Right forelimb (tissue), 1 donor: ENCODE results near the gene ZMYM4.
"Not testable (repeated sequence)": the region's sequence is repeated elsewhere in the genome, so short reads cannot be mapped to it uniquely, and the experiment has no call there.

Source experiments
- DNase-seq: peaks from one replicate; pipeline ENCODE4 v3.0.0-alpha.2; 2018

Gene ZMYM4

DNA sequence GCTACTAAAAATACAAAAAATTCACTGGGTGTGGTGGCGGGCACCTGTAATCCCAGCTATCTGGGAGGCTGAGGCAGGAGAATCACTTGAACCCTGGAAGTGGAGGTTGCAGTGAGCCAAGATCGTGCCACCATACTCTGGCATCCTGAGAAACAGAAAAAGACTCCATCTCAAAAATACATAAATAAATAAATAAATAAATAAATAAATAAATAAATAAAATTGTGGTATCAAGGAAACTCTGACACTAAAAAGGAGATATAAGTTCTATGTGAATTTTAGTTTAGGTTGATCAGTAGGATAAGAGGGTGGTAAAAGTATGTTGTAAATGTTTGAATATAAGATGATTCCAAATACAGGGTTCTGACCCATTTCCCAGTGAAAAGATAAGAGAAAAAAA, 63.1 kb downstream of the ZMYM4 start:
- not testable (repeated sequence) for DNase-seq

DNA sequence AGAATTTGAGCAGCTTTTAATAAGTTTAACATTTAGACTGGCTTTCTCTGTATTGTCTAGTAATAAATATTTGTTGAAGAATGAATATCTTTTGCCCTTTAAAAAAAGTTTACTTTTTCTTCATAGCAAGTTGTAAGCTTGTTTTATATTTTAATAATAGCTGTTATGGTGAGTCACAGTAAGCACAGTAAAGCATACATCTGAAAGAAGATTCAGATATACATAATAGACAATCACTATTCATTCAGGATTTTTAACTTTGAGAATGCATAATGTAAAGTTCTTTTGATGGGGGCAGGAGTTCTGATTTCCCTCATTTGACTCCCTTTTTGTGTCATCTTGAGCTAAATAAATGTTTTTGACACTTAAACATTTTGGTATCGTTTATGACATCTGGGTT, 66.0 kb downstream of the ZMYM4 start:
- no peak for DNase-seq

DNA sequence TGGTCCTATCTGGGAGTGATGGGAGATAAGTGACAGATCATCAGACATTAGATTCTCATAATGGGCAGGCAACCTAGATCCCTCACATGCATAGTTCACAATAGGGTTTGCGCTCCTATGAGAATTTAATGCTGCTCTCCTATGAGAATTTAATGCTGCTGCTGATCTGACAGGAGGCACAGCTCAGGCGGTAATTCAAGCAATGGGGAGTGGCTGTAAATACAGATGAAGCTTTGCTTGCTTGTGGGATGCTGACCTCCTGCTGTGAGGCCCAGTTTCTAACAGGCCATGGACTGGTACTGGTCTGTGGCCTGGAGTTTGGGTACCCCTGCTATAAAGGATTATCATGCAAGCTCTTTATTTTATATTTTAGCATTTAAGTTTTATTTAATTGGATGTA, 72.0 kb downstream of the ZMYM4 start:
- DNase-seq, result no peak

DNA sequence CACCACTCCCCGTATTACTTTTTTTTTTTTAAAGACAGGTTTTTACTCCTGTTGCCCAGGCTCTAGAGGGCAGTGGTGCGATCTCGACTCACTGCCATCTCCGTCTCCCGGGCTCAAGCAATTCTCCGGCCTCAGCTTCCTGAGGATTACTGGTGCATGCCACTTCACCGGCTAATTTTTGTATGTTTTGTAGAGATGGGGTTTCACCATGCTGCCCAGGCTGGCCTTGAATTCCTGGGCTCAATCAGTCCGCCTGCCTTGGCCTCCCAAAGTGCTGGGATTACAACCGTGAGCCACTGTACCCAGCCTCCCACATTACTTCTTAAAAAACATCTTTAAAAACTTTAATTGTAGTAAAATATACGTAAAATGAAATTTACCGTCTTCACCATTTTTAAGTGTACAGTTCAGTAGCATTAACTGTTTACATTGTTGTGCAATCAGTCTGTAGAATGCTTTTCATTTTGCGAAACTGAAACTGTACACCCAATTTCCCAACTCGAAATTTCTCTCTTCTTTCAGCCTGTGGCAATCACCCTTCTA, 77.0 kb downstream of the ZMYM4 start:
- no peak for DNase-seq

DNA sequence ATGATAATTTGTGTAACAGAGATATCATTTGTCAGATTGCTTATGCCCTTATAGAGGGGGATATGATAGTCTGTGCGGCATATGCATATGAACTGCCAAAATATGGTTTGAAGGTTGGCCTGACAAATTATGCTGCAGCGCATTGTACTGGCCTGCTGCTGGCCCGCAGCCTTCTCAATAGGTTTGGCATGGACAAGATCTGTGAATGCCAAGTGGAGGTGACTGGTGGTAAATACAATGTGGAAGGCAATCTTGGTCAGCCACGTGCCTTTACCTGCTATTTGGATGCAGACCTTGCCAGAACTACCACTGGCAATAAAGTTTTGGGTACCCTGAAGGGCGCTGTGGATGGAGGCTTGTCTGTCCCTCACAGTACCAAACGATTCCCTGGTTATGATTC, 82.4 kb downstream of the ZMYM4 start:
- no peak for DNase-seq

DNA sequence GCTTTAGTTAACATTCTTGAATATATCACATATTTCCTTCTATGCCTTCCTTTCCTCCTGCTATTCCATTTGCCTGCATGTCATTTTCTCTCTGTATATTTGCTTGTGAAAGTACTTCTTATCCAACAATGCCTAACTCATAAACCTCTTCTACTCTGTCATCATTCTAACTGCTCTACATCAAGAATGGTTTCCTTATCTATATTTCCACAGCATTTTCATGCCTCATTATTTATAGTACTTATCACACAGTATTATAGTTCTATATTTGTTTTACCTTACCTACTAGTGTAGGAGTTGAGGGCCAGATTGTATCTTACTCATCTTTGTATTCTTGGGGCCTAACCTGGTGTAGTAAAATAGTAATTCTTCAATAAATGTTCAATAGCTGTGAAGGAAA, 91.5 kb downstream of the ZMYM4 start:
- no peak for DNase-seq

DNA sequence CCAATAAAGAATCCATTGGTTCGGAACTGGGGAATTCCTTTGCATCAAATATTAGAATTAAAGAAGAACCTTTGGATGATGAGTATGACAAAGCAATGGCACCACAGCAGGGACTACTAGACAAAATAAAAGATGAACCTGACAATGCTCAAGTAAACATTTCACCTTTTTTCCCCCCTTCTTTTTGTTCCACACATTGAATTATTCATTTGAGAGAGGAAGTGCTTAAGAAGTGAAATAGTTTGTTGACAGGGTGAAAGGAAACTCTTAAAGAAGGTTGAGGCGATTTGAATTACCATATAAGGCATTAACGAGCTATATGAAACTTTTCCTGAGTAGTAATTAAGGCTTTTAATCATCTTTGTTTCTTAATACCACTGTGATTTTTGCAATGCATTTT, 93.1 kb downstream of the ZMYM4 start:
- DNase-seq, result no peak

DNA sequence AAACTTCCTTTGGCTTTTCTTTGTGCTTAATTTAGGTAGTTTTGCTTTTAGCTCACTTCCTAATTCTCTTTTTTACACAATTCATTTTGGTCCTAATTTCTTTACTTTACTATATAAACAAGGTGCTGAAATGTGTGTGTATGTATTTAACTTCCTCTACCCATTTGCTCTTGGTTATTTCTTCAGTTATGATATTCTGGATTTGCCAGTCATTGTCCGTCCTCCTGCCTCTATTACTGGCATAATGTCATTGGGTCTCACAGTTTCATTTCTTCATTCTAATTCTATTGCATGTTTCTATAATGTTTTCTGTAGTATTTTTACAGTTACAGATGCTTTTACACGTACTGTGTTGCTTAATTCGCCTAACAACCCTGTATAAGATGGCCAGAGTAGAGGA, 96.2 kb downstream of the ZMYM4 start:
- no peak for DNase-seq

DNA sequence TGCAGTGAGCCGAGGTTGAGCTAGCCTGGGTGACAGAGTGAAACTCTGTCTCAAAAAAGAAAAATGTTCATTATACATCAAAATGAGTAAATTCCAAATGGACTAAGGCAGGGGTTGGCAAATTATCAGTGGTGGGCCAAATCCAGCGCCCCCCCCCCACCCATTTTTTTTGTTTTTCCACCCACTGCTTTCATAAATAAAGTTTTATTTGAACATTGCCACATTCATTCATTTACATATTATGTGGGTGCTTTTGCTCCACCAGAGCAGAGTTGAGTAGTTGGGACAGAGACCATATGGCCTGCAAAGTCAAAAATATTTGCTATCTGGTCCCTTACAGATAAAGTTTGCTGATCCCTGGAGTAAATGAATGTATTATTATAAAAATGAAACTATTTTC, 99.4 kb downstream of the ZMYM4 start:
- DNase-seq, result no peak

DNA sequence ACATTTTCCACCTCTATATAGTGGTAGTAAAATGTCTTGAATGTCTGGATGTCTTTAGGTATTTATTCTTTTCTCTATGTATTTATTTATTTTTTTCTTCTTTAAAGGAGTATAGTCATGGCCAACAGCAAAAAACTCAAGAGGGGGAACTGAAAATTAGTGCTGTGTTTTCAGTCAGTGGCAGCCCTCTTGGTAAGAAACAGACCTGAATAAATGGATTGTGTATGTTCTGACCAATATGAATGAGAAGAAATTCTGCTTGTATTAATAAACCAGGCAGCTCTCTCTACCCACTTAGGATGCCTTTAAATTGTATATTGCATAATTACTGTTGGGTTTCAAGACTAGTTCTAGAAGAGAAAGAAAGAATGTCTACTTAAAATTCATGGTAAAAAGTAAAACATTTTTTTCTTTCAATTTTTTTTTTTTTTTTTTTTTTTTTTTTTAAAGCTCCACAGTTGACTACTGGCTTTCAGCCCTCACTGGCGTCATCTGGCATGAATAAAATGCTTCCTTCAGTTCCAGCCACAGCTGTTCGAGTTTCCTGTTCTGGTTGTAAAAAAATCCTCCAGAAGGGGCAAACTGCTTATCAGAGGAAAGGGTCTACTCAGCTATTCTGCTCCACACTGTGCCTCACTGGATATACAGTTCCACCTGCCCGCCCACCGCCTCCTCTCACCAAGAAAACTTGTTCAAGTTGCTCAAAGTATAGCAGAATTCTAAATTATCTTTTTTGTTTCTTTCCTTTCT, 101.6 kb downstream of the ZMYM4 start:
- DNase-seq, result peak; percentile 82

DNA sequence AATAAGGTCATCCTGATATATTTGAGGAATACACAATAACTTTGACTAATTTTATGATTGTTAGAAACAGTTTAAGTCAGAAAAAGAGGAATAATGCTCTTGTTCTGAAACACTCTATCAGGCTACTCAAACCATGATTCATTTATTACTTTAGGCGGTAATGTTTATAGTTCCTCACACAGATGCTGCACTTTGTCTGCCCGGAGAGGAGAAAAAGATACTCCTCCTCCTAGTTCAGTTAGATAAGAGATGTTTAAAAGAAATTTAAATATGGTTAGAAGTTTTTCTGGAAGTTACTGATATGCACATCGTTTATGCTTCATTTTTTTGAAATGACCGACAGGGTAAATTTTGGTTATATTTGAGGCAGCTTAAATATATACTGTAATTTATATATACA, 103.0 kb downstream of the ZMYM4 start:
- DNase-seq, result no peak

DNA sequence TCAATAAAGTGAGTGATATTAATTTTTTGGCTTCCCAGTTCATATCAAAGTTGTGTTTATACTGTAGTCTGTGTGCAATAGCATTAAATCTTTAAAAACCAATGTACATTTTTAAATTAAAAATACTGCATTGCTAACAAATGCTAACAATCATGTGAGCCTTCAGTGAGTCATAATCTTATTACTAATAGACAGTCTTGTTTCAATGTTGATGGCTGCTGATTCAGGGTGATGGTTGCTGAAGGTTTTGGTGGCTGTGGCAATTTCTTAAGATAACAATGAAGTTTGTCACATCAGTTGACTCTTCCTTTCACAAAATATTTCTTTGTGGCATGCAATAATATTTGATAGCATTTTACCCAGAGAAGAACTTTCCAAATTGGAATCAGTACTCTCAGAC, 109.0 kb downstream of the ZMYM4 start:
- DNase-seq, result no peak

DNA sequence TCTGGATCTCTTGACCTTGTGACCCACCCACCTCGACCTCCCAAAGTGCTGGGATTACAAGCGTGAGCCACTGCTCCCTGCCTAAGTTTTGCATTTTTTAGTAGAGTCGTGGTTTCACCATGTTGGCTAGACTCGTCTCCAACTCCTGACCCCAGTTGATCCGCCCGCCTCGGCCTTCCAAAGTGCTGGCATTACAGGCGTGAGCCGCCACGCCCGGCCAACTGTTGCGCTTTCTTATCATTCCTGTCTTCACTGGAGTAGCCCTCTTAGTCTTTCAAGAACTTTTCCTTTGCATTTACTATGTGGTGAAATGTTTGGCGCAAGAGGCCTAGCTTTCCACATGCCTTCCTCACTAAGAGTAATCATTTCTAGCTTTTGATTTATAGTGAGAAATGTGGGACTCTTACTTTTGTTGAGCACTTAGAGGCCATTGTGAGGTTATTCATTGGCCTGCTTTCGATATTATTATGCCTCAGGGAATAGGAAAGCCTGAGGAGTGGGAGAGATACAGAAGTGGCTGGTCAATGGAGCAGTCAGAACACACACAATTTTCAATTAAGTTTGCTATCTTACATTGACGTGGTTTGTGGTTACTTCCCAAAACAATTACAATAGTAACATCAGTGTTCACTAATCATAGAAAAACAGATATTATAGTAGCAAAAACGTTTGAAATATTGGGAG, 111.0 kb downstream of the ZMYM4 start:
- no peak for DNase-seq

DNA sequence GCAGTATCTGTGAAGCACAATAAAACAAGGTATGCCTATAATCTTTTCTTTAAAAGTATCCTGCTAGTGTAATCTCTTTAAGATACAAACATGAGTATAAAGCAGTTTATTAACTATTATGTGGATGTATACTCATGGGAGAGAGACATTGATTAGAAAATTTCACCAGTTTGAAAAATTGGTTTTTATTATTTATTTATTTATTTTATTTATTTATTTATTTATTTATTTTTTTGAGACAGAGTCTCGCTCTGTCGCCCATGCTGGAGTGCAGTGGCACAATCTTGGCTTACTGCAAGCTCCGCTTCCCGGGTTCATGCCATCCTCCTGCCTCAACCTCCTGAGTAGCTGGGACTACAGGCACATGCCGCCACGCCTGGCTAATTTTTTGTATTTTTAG, 111.6 kb downstream of the ZMYM4 start:
- DNase-seq, result not testable (repeated sequence)

DNA sequence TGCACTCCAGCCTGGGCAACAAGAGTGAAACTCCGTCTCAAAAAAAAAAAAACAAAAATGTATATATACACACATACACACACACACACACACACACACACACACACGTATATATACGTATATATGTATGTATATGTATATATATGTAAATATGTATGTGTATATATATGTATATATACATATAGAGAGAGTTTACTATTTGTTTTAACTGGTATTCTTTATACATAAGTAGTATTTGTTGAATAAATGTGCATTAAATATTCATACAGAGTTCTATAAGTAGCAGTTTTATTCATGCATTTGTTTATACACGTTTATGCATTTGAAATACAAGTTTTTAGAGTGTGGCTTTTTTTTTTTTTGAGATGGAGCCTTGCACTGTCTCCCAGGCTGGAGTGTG, 113.6 kb downstream of the ZMYM4 start:
- no peak for DNase-seq

DNA sequence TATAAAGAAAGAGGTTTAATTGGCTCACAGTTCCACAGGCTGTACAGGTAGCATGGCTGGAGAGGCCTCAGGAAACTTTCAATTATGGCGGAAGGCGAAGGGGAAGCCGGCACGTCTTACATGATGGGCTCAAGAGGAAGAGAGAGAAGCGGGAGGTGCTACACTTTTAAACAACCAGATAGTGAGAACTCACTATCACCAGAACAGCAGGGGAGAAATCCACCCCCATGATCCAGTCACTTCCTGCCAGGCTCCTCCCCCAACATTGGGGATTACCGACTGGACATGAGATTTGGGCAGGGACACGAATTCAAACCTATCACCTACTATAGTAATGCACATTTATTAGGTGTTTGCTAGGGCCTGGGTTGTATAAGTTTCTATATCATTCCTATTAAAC, 117.8 kb downstream of the ZMYM4 start:
- DNase-seq, result no peak

DNA sequence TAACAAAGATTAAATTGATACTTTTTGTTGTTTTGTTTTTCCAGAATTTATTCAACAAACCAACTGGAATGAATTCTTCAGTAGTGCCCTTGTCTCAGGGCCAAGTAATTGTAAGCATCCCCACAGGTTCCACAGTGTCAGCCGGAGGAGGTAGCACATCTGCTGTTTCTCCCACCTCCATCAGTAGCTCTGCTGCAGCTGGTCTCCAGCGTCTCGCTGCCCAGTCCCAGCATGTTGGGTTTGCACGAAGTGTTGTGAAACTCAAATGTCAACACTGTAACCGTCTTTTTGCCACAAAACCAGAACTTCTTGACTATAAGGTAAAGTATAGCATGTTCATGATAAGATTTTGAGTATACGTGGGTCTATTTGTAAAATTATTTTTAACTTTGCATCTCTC, 118.5 kb downstream of the ZMYM4 start:
- no peak for DNase-seq

DNA sequence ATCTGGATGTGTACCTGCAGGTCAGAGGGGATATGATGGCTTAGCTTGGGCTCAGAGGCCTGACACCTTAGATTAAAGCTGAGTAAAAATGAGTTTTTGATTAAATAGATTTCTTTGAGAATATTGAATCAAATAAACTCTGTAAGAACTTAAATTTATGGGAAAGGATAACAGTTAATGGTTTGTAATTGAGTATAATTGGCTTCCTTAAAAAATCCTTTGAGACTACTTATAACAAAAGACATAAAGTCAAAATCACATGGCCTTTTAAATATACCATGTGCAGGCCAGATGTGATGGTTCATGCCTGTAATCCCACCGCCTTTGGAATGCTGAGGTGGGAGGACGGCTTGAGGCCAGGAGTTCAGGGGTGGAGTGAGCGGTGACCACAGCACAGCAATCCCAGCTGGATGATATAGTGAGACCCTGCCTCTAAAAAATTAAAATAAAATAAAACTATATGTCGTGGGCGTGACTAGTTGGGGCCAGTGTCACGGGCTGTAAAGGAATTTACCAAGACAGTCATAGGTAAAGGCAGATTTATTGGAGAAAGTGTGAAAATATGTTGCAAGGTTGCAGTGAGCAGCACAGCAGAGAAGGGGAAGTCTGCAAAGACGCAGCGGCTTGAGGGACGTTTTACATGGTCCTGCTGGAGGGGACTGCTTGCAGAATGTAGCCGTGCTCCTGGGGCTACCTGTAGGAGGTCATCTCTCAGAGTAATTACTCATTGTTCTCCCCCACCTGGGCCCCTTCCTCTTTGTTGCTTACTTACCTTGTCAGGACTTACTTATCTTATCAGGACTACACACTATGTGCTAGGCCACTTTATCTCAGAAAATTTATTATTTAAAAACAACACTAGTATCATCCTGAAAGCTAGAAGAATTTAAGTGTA, 122.3 kb downstream of the ZMYM4 start:
- no peak for DNase-seq

DNA sequence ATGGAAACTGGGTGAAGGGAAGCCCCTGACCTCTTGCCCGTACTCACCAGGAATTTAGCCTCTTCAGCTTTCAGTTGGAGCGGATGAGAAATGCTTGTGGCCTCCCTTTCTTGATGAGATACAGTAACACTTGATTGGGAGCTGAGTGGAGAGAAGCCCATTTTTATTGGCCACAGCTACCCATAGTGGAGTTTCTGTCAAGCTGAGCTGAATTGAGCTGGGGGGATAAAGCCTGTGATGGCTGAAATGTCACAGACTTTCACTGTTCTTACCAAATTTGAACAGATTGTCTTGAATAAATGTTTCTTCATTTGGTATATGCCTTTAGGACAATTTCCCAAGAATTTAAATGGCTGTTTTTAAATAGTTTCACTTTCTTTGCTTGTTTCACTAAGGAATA, 125.9 kb downstream of the ZMYM4 start:
- DNase-seq, result no peak

DNA sequence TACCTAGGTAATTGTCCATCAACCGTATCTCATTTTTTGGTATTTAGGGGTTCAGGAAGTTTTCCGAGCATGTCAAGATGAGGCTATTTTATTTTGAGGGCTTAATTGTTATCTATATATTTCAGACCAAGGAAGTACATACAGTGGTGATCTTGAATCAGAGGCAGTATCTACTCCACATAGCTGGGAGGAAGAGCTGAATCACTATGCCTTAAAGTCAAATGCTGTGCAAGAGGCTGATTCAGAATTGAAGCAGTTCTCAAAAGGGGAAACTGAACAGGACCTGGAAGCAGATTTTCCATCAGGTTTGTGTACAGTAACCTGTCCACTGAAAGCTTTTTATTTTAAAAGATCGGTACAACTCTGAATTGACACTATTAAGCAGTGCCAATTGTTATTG, 130.2 kb downstream of the ZMYM4 start:
- no peak for DNase-seq

DNA sequence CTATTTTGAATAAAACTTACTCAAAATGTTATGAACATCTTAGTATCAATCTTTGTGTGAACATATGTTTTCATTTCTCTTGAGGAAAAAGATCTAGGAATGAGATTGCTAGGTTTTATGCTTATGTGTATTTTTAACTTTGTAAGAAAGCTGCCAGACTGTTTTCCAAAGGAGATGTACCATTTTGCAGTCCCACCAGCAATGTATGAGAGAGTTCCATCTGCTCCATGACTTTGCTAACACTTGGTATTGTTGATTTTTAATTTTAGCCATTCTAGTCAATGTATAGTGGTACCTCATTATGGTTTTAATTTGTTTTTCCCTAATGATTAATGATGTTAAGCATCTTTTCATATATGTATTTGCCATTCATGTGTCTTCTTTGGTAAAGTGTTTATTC, 132.5 kb downstream of the ZMYM4 start:
- no peak for DNase-seq

DNA sequence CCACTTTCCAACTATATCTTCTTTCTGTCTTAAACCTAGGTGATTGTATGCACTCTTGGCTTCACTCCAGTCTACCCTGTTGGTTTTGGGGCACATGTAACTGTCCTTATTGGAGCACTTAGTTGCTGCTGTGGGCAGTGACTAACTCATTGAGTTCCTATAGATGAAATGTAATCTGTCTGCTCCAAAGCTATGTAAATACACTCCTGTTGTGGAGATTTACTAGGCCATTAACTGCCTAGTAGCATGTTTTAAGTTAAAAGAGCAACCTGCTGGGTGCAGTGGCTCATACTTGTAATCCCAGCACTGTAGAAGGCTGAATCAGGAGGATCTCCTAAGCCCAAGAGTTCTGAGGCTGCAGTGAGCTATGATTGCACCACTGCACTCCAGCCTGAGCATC, 137.6 kb downstream of the ZMYM4 start:
- DNase-seq, result no peak

DNA sequence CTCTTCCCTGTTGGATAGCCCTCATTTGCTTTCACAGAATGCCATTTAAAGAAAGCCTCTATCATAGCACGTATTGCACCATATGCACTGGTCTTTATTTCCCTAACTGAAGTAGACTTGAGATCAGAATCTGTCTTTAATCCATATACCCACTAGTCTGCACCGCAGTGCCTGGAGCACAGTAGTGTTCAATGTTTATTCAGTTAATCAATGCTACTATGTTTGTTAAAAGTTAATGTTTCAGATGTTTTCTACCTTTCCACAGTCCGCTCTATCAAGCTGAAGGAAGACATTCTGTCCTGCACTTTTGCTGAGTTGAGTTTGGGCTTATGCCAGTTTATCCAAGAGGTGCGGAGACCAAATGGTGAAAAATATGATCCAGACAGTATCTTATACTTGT, 139.2 kb downstream of the ZMYM4 start:
- DNase-seq, result no peak

DNA sequence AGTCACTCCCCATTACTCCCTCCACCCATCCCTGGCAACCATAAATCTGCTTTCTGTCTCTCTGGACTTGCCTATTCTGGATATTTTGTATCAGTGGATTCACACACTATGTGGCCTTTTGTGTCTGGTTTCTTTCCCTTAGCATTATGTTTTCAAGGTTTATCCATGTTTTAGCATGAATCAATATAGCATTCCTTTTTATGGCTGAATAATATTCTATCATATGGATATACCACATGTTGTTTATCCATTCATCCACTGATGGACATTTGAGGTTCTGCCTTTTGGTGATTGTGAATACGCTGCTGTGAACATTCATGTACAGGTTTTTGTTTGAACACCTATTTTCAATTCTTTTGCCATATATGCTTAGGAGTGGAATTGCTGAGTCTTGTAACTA, 140.4 kb downstream of the ZMYM4 start:
- DNase-seq, result no peak
